ENCODE data around the gene RPS15. TPM values are rescaled to one million over a fixed set of nuclear protein-coding genes. Genes with fewer than 3 reads are reported as not detected.

RPS15 gene
- total and polyA plus RNA-seq, 2 of the 13 experiments (the other 11 are each of a cell fraction or from before 2014, with no cell fraction given): 695 to 1,411 TPM

DNA sequence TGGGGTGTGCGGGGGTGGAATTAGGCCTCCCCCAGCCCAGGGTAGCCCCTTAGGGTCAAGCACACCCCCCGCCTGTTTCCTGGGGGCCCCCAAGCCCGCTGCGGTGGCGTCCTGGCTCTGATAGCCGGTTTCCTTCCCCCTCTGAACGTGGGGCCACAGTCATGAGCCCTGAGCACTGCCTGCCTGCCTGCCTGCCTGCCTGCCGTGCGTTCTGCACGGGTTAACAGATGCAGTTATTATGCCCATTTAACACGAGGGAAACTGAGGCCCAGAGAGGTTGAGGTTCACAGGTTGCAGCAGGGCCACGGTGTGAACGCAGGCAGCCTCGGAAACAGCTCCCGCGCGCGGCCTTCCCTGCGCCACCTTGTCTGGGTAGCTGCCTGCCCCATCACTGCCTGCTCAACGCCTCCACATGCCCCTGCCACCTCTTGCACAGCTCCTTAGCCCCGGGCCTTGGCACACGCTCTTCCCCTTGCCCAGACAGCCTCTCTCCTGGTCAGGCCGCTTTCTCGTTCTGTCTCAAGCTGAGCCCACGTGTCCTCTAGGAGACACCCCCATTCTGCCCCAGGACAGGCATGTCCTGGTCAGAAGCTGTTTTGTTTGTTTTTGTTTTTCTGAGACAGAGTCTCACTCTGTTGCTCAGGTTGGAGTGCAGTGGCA lies 35.7 kb upstream of the RPS15 start:
- no peaks in the 10 kb centered on the region for H3K9me3 ChIP-seq (ENCODE audit: low read length)
- BruUV-seq (replicated peaks): no TSS peak
- DNase-seq (ENCODE audit: low spot score) (no peak), ATAC-seq (no peak), FAIRE-seq (no peak)
- H3K27me3 ChIP-seq (ENCODE audit: control insufficient read depth in 1 of 2, insufficient read depth in 2 of 2, low read length in 2 of 2): no peaks in the 10 kb centered on the region; a peak in 1 of 5 replicates
- H3K4me3 ChIP-seq (replicated peaks in 1 of 3; ENCODE audit: insufficient read depth in 1 of 3, low read depth in 2 of 3, low read length in 3 of 3): peak overlapping the region; percentile 46 to 91 (median 78)
- H2AFZ ChIP-seq (ENCODE audit: low read length): no peak overlapping the region
- H3K27ac ChIP-seq (ENCODE audit: extremely low read length, insufficient read depth, low read length): no peak overlapping the region
- H3K79me2 ChIP-seq (ENCODE audit: insufficient read depth, low read length): no peaks in the 10 kb centered on the region
- ChIA-PET POLR2A (interaction anchor here (0.9 to 2.1 kb wide), 7 partner anchors 11 to 133 kb away, joined by 3 to 16 read pairs (median 5); partner anchors contain the start of genes CIRBP and EFNA2), CTCF (ENCODE audit: low intra/inter-chr PET ratio, low total read pairs) (no interaction called here)
- no peaks in the 10 kb centered on the region for H4K20me1 ChIP-seq (ENCODE audit: insufficient read depth, low read length)
- peaks cover 52% of the 10 kb centered on the region for H3K4me1 ChIP-seq (ENCODE audit: insufficient read depth, low read length)
- 0 out of 5 replicates have a peak, but pooled peaks cover 0 to 2% of the 10 kb centered on the region in 2 experiments for H3K36me3 ChIP-seq (replicated peaks in 1 of 2; ENCODE audit: control insufficient read depth in 1 of 2, insufficient read depth in 2 of 2, low read length in 2 of 2)
- in situ Hi-C loops (cut with HindIII; ENCODE audit: extremely low pct_ligation_motif_present, low pct_unique_long_range_greater_than_20kb) (no loop called here), intact Hi-C loops (cut with micrococcal nuclease; ENCODE audit: unreplicated experiment) (no loop called here)
- peak overlapping the region; percentile 98 for H3K4me2 ChIP-seq (ENCODE audit: low read depth, low read length)
- WGBS (ENCODE audit: low lambda C conversion rate): 14% methylated on average over 17 of the region's 25 CpGs
- H3K9ac ChIP-seq (ENCODE audit: insufficient read depth, low read depth, low read length): peak overlapping the region; percentile 67
- TF ChIP-seq, protein P1, sequence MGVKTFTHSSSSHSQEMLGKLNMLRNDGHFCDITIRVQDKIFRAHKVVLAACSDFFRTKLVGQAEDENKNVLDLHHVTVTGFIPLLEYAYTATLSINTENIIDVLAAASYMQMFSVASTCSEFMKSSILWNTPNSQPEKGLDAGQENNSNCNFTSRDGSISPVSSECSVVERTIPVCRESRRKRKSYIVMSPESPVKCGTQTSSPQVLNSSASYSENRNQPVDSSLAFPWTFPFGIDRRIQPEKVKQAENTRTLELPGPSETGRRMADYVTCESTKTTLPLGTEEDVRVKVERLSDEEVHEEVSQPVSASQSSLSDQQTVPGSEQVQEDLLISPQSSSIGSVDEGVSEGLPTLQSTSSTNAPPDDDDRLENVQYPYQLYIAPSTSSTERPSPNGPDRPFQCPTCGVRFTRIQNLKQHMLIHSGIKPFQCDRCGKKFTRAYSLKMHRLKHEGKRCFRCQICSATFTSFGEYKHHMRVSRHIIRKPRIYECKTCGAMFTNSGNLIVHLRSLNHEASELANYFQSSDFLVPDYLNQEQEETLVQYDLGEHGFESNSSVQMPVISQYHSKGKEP (CRISPR knock-in tag; IDR thresholded peaks at IDR 0.05): no peak
- TF ChIP-seq ZNF12 (CRISPR knock-in tag; IDR thresholded peaks at IDR 0.05) (no peak), TP53 (CRISPR knock-in tag; conservative IDR thresholded peaks at IDR 0.05) (no peak), U2AF1 (optimal IDR thresholded peaks at IDR 0.05; ENCODE audit: low read depth, low read length) (no peak), STAT5B (CRISPR knock-in tag; IDR thresholded peaks at IDR 0.05) (no peak), ZNF713 (CRISPR knock-in tag; IDR thresholded peaks at IDR 0.05) (no peak), ELF1 (CRISPR knock-in tag; IDR thresholded peaks at IDR 0.05) (no peak), ETV6 (CRISPR knock-in tag; conservative IDR thresholded peaks at IDR 0.05) (no peak), ZNF687 (CRISPR knock-in tag; IDR thresholded peaks at IDR 0.05) (peak; percentile 83), MEIS2 (CRISPR knock-in tag; IDR thresholded peaks at IDR 0.05) (no peak), SRSF9 (IDR thresholded peaks at IDR 0.05; ENCODE audit: borderline replicate concordance, insufficient read depth, low read depth, low read length, poor library complexity, severe bottlenecking) (no peak), ZNF326 (CRISPR knock-in tag; IDR thresholded peaks at IDR 0.05; ENCODE audit: borderline replicate concordance) (no peak), KAT7 (CRISPR knock-in tag; IDR thresholded peaks at IDR 0.05; ENCODE audit: borderline replicate concordance) (0 out of 2 replicates have a peak, but pooled peaks have one; percentile 19)
- TF ChIP-seq, protein P2, sequence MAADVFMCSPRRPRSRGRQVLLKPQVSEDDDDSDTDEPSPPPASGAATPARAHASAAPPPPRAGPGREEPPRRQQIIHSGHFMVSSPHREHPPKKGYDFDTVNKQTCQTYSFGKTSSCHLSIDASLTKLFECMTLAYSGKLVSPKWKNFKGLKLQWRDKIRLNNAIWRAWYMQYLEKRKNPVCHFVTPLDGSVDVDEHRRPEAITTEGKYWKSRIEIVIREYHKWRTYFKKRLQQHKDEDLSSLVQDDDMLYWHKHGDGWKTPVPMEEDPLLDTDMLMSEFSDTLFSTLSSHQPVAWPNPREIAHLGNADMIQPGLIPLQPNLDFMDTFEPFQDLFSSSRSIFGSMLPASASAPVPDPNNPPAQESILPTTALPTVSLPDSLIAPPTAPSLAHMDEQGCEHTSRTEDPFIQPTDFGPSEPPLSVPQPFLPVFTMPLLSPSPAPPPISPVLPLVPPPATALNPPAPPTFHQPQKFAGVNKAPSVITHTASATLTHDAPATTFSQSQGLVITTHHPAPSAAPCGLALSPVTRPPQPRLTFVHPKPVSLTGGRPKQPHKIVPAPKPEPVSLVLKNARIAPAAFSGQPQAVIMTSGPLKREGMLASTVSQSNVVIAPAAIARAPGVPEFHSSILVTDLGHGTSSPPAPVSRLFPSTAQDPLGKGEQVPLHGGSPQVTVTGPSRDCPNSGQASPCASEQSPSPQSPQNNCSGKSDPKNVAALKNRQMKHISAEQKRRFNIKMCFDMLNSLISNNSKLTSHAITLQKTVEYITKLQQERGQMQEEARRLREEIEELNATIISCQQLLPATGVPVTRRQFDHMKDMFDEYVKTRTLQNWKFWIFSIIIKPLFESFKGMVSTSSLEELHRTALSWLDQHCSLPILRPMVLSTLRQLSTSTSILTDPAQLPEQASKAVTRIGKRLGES (CRISPR knock-in tag; IDR thresholded peaks at IDR 0.05; ENCODE audit: borderline replicate concordance): no peak
- TF ChIP-seq, protein P3, sequence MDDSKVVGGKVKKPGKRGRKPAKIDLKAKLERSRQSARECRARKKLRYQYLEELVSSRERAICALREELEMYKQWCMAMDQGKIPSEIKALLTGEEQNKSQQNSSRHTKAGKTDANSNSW (CRISPR knock-in tag; IDR thresholded peaks at IDR 0.05; ENCODE audit: borderline replicate concordance): no peak
